Embryonic facial prominence (tissue), 1 donor: ENCODE data around the gene ATP6V1G3.
"Not testable (repeated sequence)": the region's sequence is repeated elsewhere in the genome, so short reads cannot be mapped to it uniquely, and the experiment has no call there.

Experiments used
- DNase-seq: peaks from one replicate; pipeline ENCODE4 v3.0.0-alpha.2; 2016; ENCODE audit errors: extremely low spot score

Gene ATP6V1G3, protein sequence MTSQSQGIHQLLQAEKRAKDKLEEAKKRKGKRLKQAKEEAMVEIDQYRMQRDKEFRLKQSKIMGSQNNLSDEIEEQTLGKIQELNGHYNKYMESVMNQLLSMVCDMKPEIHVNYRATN

DNA sequence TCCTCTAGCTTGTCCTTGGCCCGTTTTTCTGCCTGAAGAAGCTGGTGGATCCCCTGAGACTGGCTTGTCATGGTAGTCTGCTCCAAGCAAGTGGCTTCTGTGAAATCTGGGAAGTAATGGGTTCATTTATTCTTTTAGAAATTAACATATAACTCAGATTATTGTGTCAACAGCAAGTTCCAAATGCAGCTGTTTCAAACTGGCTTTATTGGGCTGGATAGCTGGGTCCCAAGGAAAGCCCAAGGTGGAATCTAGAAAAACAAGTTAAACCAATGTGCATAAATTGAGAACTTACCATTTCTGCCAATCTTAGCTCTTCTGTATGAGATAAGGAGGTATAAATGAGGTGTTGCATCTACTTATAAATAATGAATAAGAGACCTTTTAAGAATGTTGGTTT lies at the start of gene ATP6V1G3:
ATP6V1G3 (minus strand) TSS at position 101 of the 400 bp plus-strand sequence; CDS start at position 71, 30 bp downstream.
- no peak for DNase-seq

DNA sequence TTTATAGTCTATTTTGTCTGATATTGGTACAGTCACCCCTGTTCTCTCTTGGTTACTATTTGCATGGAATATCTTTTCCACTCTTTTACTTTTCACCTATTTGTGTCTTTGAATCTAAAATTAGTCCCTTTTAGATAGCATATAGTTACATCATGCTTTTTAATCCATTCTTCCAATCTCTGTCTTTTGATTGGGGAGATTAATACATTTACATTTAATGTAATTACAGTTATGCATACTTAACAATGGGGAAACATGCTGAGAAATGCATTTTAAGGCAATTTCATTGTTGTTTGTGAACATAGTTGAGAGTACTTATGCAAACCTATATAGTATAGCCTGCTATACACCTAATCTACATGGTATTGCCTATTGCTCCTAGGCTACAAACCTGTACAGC lies 48.4 kb upstream of the ATP6V1G3 start:
- no peak for DNase-seq

DNA sequence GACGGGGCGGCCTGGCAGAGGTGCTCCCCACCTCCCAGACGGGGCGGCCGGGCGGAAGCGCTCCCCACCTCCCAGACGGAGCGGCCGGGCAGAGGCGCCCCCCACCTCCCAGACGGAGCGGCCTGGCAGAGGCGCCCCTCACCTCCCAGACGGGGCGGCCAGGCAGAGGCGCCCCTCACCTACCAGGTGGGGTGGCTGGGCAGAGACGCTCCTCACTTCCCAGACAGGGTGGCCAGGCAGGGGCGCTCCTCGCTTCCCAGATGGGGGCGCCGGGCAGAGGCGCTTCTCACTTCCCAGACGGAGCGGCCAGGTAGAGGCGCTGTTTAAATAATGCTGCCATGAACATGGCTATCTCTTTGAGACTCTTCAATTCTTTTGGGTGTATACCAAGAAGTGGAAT lies 43.7 kb upstream of the ATP6V1G3 start:
- DNase-seq, result no peak

DNA sequence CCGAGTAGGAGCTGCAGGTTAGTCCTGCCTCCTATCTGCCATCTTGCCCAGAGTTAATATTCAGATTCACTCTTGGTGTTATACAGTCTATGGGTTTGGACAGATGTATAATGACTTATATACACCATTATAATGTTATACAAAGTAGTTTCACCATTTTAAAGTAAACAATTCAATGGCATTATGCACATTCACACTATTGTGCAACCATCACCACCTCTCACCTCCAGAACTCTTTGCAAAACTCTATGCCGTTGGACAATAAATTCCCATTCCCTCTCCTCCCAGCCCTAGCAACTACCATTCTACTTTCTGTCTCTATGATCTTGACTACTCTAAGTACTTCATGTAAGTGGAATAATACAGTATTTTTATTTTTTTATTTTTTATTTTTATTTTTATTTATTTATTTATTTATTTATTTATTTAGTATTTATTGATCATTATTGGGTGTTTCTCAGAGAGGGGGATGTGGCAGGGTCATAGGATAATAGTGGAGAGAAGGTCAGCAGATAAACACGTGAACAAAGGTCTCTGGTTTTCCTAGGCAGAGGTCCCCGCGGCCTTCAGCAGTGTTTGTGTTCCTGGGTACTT lies 42.8 kb upstream of the ATP6V1G3 start:
- not testable (repeated sequence) for DNase-seq

DNA sequence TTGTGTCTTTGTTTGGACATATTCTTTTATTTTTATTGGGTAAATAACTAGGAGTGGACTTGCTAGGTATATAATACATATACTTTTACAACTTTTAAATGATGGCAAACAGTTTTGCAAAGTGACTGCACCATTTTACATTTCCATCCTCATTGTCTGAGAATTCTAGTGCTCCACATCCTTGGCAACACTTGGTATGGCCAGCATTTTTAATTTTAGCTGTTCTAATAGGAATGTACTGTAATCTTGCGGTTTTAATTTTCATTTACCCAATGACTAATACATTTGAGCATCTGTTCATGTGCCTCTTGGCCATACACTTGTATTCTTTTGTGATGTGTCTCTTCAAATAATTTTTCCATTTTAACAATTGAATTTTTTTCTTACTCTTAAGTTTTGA lies 37.0 kb upstream of the ATP6V1G3 start:
- DNase-seq, result no peak

DNA sequence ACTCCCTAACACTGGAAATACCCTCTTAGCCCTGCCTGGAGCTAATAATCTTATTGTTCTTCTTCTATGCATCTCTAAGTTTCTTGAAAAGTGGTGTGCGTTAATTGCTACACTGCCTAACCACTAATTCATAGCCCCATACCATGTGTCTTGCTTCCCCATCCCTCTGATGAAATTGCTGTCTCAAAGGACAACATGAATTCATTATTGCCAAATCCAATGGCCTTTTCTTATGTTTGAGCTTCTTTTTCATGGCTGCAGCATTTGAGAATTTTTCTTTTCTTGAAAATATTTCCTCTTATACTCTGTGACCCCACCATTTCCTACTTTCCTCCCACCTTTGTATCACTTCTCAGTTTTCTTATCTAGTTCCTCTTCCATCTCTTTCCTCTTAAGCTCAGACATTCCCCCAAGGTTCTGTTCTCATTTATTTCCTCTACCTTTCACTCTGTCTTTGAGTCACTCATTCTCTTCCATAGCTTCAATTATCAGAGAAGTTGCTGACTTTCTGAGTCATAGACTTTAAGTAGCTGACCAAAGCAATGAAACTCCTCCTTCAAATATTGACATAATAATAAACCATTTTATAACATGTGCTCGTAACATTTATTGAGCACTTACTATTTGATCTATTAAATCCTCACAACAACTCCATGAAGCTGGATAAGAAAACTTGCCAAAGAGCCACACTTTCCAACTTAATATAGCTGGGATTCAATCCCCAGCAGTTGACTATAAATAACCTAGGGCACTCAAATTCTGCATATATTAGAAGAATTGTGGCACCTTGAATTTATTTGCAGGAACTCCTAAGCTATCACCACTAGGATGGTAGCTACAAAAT lies 35.5 kb upstream of the ATP6V1G3 start:
- DNase-seq, result no peak

DNA sequence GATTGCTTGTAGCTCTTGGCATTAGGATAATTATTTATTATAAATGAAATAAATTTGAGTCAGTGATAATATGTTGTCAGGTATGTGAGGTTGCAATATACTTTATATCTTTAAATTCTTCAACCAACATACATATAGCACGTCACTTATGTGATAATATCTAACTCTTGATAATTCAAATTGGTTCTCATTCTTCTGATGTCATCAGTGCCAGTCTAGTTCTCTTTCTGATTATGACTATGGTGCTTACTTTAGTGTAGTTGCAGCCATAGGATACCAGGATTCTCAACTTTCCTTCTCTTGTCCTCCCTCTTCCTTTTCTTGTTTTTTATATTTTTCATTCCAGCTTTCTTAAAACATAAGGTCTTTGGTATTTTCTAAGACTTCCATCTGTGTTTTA lies 34.8 kb upstream of the ATP6V1G3 start:
- no peak for DNase-seq

DNA sequence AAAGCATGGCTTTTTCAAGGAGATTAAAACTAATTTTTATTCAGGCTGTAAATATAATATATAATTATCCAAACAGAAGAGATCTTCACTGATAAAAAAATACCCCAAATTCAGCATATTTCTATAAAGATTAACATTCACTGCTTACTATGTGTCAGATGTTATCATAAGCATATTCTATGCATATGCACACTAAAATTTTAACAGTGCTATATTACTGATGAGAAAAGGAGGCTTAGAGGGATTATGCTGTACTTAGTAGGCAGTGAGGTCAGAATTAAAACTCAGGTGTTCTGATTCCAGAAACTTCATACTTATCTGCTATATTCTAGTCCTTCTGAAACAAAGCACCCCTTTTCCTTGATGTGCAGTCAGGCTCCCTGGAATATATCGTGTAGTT lies 33.8 kb upstream of the ATP6V1G3 start:
- no peak for DNase-seq

DNA sequence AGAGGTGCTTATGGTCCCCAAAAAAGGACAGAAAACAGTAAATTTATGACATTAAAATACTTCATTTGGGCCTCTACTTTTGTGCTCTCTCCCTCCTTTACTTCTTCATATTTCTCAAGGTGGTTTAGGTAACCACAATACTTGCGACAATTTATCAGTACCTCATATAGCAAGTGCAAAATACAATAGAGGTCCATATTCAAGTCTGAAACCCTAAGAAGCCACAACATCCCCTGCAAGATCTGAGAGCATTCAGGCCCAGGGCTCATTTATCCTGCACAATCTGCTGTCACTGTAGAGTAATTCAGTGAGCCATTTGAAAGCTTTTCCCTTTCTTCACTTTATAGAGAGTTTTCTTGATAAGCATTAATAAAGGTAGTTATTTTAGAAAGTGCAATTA lies 24.2 kb upstream of the ATP6V1G3 start:
- no peak for DNase-seq

DNA sequence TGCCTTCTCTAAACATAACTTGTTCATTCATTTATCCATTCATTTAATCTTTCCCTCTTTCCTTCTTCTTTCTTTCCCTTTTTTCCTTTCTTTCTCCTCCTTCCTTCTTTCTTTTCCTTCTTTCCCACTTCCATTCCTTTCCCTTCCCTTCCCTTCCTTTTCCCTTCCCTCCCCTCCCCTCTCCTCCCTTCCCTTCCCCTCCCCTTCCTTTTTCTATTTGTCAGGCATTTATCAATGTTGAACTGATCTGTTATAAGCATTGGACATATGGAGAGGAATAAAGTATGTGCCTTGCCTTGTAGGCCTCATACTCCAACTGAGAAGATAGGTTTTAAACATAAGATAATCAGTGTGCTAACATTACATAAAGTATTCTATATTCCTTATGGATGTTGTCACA lies 23.7 kb upstream of the ATP6V1G3 start:
- no peak for DNase-seq

DNA sequence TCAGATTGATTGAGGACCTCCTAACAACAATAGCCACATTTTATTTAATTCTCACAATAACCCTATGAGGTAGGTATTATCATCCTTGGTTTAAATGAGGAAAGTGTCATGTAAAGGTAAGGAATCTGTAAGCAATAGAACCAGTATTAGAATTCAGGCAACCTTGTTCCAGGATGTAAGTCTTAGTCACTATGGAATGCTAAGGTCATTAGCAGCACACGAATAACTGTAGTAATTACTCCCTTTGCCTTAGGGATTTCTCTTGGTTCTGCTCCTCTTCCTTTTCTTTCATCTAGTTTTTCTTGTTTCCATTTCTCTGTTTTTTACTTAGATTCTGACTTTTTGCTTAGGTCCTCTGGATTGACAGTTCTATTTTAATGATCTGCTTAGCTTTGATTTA lies 23.1 kb upstream of the ATP6V1G3 start:
- no peak for DNase-seq

DNA sequence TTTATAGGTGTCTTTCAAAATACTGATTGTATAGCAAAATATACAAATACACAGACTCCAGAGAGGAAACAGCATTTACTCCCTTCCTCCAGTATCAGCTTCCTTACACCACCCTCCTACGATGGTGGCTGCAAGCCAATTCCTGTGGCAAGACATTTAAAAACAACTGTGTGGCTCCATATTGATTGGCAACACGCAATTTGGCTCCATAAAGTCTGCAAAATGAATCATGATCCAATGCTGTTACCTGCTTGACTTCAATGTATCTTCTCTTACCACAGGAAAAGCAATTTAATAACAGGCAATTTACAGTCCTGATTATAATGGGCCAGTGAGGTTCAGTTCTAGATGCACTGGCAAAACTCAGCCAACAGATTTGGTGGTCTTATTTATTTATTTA lies 19.7 kb upstream of the ATP6V1G3 start:
- DNase-seq, result no peak

DNA sequence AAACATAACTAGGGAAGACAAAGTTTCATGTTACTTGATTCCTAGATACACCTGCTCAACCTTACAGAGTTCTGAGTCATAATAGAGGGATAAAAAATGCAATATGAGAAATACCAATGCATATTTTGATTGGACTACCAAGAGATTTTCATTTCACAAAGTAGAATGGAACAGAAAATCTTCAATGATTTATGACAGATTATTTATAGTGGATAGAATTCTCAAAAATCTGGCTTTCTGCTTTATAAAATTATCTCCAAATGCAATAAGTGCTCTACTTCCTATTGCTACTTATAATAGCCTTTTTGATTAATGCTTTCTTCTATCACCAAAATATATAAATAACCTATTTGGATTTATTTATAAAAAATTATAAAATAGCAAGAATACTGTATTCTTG lies 18.9 kb upstream of the ATP6V1G3 start:
- no peak for DNase-seq

DNA sequence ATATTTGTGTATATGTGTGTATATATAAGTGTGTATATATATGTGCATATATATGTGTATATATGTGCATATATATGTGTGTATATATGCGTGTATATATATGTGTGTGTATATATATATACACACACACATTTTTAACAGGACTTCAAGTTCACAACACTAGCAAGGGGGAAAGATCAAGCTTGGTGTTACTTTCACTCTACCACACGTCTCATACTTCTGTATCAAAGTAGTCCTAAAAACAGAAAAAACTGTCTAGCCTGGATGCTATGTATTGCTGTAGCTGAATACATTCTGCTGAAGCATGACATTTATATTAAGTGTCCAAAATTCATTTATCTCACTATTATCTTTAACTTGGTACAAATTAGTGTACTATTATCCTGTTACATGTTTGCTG lies 17.9 kb upstream of the ATP6V1G3 start:
- DNase-seq, result no peak

DNA sequence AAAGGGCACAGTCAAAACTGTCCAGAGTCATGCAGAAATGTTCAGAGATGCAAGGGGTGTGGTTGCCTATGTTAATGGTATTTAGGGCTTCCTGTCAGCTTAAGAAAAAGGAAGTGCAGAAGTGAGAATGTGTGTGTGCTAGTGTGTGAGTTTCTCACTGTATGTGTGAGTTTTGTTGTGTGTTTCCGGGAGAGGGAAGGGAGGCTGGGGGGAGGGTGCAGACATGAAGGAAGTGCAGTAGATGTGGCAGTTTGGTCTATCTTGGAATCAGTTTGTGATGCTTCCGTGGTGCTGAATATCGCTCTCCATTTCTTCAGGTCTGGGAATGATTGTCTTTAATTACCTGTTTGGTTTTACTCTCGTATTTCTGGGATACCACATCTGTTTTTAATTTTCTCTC lies 16.5 kb upstream of the ATP6V1G3 start:
- DNase-seq, result no peak

DNA sequence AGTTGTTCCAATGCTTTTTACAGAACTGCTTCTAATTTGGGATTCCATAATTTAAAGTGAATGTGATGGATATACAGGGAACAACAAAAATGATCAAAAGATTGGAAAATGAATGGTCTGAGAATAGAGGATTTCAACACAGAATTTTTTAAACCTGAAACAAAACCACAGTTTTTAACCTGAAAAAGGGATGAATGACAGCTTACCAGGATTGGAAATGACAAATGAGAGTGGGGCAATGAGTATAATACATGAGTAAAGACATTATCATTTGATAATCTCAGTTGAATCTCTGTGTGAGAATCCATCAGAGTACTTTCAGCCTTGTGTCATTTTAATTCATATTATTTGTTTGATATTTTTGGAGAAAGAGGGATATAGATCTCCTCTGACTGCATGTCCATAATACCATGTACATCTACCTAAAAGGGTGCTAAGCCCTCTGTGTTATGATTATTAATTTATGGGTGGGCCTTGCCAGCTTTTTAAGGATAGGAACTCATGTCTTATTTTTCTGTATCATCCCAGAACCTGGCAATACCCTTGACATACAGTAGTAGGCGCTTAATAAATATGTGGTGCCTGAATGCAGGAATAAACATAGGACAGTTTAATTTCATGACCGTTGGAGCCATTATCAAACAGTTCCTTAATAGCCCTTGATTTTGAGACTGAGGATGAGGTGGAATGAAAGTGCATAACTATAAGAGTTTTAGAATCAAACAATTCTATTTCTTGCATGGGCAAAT lies 12.4 kb upstream of the ATP6V1G3 start:
- no peak for DNase-seq

DNA sequence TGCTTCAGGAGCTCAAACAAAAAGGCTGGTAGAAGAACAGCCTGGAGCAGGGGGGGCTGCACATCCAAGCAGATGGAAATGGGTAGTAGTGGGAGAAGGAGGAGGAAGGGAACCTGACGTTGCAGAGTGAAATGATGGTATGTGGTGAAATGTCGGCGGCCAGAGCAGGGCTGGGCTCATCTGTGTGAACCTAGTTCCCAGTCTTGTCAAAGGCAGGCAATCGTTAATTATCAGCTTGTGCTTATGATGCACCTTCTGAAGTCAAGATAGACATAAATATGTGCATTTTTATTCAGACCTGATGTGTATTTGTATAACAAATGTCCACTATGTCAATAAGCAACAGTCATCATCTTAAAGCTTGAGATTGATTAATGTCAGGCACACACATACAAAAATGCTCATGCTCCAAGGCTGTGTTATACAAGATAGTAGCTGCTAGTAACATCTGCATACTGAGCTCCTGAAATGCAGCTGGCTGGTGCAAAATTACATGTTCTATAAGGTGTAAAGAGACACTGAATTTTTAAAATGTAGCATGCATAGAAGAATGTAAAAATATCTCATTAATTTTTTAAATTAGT lies 10.6 kb upstream of the ATP6V1G3 start:
- no peak for DNase-seq

DNA sequence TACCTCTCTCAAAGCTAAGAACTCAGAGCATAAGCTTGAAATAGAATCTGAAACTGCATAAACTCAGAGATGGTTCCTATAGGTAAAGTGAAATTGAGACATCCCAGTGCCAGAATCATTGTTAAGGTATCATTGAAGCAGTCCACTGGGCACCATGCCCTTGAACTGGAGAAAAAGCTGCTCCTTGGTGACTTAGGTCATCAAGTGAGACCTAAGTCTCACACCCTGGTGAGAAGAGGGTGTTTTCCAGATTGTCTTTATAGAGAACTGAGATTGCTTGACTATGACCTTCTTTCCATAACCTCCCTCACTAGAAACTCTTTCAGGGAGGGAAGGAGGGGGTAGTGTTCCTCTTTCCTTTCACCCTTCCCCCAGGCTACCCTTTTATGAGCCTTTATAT lies 9.4 kb upstream of the ATP6V1G3 start:
- DNase-seq, result no peak

DNA sequence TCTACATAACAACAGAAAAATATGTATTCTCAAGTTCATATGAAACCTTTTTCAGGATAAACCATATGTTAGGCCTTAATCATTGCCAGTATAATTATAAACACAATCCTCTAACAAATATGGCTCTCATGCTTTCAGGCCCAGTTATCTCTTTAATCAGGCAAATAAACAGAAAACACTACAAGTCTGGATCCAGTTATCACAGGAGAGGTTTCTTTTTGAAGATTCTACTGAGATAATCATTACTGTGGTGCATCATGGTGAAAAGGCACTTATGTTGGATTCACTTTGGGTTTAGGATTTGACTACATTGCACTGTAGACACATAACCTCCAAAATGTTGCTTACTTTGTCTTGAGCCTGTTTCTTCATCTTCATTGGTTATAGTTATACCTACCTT lies 8.4 kb upstream of the ATP6V1G3 start:
- no peak for DNase-seq

DNA sequence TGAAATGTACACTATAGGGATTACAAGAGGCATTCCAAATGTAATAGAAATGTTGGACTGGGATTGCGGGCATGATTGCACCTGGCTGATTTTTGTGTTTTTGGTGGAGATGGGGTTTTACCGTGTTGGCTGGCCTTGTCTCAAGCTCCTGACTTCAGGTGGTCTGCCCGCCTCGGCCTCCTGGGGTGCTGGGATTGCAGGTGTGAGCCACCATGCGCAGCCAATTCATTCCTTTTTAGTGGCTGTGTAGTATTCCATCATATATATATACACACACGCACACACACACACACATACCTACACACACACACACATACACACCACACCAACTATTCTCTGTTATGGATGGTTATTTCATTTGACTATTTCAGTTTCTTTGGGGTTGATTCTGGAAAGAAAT lies 4.7 kb upstream of the ATP6V1G3 start:
- DNase-seq, result no peak

DNA sequence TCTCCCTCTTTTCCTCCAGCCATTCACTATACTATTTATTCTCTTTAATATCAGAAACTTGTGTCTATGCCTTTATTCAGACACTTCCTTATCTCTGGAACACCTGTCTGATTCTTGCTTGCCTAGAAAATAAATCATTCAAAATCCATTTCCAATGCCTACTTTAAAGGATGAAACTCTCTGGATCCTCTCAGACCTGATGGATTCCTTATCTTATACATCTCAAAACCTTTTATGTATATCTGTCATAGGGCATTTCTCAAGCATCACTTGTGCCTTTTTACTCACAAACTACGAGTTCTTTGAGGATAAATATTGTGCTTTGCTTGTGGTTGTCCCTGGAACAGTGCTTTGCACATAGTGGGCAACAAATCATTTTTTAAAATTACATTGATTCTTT lies 3.8 kb upstream of the ATP6V1G3 start:
- DNase-seq, result no peak

DNA sequence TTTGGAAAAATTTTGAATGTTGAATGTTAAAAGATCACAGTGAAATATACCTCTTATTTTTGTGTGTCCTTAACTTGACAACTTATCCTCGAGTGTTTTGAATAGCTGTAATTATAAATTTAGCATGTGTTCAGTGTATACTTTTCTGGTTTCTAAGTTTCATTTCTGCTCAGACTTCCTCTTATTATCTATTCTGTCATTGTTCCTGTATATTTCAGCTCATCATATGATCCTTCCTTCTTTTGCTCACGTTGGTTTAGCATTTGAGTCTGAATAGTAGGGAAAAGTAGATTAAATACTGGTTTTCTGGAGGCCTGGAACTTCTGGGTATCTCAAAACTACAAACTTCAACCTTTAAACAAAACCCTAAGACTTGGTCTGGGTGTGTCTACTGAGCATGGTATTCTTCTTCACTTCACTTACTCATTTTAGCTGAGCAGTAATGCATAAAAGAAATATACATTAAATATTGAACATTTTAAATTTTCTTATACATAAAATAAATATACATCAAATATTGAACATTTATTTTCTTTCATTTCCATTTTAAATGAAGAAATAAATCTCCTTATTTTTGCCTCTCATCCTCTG lies 3.3 kb upstream of the ATP6V1G3 start:
- no peak for DNase-seq
